Astrocyte (in vitro differentiated cells and primary cell): Measurements from ENCODE around the gene XCL2. TPM values are rescaled to one million over a fixed set of nuclear protein-coding genes. Genes with fewer than 3 reads are reported as not detected.

Experiments
- total RNA-seq: library from RNA; stranded (reverse); gene quantifications from 2 replicates; pipeline ENCODE4 v1.2.1, GENCODE V29; 2021

Gene XCL2
- total RNA-seq, 1 donor from 2014 or later = not detected

Other genes with a start within 250 kb of the XCL2 start
- gene XCL1, start 32.6 kb upstream of the XCL2 start, total RNA-seq = not detected in 2 replicates
- not detected in 2 replicates for gene DPT, start 185.2 kb upstream of the XCL2 start, total RNA-seq